GM10266 (cell line): ENCODE data around the gene TMEM114.
"Not testable (repeated sequence)": the region's sequence is repeated elsewhere in the genome, so short reads cannot be mapped to it uniquely, and the experiment has no call there.

Experiments used
- DNase-seq: peaks from one replicate; pipeline ENCODE4 v3.0.0; 2012; ENCODE audit errors: extremely low spot score
- CTCF ChIP-seq: IDR thresholded peaks from 2 replicates; pipeline ENCODE4 v1.5.1; 2012; ENCODE audit warnings: mild to moderate bottlenecking, low read depth; ENCODE audit not compliant: control insufficient read depth, insufficient read depth; ENCODE audit errors: missing control alignments

The TMEM114 gene

GRCh38 chr16:8575399-8575798, 14.9 kb downstream of the TMEM114 start:
- DNase-seq, result no peak
- TF ChIP-seq CTCF, result no peak

GRCh38 chr16:8572919-8573724, 17.2 kb downstream of the TMEM114 start:
- DNase-seq, result no peak
- TF ChIP-seq CTCF, result peak; percentile 47

- no peak for DNase-seq
Measured at GRCh38 chr16:8572063-8572918, 18.0 kb downstream of the TMEM114 start.

GRCh38 chr16:8571061-8571596, 19.2 kb downstream of the TMEM114 start:
- DNase-seq, result no peak
- TF ChIP-seq CTCF, result no peak

More at GRCh38 chr16:8572063-8572918, 18.0 kb downstream of the TMEM114 start:
- no peak for TF ChIP-seq CTCF

- not testable (repeated sequence) for DNase-seq
Measured at GRCh38 chr16:8570393-8570792, 19.9 kb downstream of the TMEM114 start.

- TF ChIP-seq CTCF, result no peak
- no peak for DNase-seq
Measured at GRCh38 chr16:8569650-8570346, 20.5 kb downstream of the TMEM114 start.

GRCh38 chr16:8568231-8568617, 22.1 kb downstream of the TMEM114 start:
- TF ChIP-seq CTCF, result no peak
- no peak for DNase-seq
